C4-2B (cell line): ENCODE results near the gene ANKS4B.

Source experiments
- H3K27ac ChIP-seq: fragments of 450-650 bp; 2 replicates; pipeline ENCODE4 v1.5.1; 2017
- ZFX ChIP-seq: fragments of 450-650 bp; IDR thresholded peaks from 2 replicates; pipeline ENCODE4 v1.6.1; 2017
- TF ChIP-seq, protein P1 (sequence below): fragments of 450-650 bp; conservative IDR thresholded peaks from 2 replicates; pipeline ENCODE4 v1.5.1; 2017; ENCODE audit warnings: mild to moderate bottlenecking

The ANKS4B gene, protein sequence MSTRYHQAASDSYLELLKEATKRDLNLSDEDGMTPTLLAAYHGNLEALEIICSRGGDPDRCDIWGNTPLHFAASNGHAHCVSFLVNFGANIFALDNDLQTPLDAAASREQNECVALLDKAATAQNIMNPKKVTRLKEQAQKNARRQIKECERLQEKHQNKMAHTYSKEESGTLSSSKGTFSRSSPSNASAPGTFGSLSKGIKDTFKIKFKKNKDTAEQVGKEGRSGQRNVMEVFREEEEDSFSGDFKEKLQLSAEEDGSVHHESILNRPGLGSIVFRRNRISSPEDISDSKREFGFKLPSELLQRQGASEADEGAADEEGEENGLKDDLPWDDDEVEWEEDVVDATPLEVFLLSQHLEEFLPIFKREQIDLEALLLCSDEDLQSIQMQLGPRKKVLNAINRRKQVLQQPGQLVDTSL

DNA sequence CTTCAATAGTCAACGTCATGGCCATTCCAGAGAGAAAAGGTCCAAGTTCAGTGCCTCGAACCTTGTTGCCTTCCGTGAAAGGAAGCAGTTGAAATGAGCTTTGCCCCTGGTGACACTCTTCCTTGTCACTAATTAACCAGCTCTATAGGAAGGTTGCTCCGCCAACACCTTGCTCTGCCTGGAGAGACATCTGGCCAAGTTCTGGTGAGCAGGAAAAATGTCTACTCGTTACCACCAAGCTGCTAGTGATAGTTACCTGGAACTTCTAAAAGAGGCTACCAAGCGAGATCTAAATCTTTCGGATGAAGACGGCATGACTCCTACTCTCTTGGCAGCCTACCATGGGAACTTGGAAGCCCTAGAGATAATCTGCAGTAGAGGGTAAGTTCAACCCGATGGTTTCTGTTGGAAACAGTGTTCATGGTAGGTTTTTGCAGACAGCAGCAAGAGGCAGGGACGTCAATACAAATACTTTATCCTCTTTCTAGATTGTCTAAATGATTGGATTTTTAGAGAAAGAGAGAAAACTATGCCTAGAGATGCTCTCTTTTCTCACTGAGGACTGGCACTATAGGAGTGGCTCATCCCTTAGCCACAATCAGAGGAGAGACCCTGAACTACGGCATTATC, at the start of gene ANKS4B:
ANKS4B (plus strand) TSS at position 179 of the 630 bp plus-strand sequence; CDS start at position 218, 39 bp downstream.
- no peak within 1 kb of the TSS for H3K27ac ChIP-seq
- no peak for TF ChIP-seq ZFX
- TF ChIP-seq, protein P1, sequence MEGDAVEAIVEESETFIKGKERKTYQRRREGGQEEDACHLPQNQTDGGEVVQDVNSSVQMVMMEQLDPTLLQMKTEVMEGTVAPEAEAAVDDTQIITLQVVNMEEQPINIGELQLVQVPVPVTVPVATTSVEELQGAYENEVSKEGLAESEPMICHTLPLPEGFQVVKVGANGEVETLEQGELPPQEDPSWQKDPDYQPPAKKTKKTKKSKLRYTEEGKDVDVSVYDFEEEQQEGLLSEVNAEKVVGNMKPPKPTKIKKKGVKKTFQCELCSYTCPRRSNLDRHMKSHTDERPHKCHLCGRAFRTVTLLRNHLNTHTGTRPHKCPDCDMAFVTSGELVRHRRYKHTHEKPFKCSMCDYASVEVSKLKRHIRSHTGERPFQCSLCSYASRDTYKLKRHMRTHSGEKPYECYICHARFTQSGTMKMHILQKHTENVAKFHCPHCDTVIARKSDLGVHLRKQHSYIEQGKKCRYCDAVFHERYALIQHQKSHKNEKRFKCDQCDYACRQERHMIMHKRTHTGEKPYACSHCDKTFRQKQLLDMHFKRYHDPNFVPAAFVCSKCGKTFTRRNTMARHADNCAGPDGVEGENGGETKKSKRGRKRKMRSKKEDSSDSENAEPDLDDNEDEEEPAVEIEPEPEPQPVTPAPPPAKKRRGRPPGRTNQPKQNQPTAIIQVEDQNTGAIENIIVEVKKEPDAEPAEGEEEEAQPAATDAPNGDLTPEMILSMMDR = no peak

DNA sequence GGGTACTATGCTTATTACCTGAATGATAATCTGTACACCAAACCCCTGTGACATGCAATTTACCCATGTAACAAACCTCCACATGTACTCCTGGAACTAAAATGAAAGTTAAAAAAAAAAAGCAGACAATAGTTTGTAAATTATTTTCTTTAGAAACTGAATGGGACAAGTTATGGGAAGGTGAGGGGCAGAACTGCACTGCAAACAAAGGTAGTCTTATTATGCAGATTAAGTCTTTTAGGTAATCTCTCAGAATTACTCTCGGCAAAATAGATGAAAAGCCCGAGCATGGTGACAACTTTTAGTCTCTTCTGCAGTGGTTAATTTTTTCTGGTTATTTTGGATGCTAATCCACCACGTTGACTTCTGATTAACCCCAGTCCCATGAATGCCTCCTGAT, 49.5 kb upstream of the ANKS4B start:
- no peak overlapping the region for H3K27ac ChIP-seq

DNA sequence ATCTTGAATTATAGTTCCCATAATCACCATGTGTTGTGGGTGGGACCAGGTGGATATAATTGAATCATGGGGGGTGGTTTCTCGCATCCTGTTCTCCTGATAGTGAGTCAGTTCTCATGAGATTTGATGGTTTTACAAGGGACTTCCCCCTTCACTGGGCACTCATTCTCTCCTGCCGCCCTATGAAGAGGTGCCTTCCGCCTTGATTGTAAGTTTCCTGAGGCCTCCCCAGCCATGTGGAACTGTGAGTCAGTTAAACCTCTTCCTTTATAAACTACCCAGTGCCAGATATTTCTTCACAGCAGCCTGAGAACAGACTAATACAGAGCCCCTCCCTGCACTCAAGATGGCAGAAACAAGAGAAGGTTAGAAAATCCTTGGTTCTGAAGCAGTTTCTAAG, 48.7 kb upstream of the ANKS4B start:
- no peak overlapping the region for H3K27ac ChIP-seq
- TF ChIP-seq, protein P1 = no peak
- no peak for TF ChIP-seq ZFX

More for the DNA sequence above, 49.5 kb upstream of the ANKS4B start:
- no peak for TF ChIP-seq ZFX
- TF ChIP-seq, protein P1 = no peak

DNA sequence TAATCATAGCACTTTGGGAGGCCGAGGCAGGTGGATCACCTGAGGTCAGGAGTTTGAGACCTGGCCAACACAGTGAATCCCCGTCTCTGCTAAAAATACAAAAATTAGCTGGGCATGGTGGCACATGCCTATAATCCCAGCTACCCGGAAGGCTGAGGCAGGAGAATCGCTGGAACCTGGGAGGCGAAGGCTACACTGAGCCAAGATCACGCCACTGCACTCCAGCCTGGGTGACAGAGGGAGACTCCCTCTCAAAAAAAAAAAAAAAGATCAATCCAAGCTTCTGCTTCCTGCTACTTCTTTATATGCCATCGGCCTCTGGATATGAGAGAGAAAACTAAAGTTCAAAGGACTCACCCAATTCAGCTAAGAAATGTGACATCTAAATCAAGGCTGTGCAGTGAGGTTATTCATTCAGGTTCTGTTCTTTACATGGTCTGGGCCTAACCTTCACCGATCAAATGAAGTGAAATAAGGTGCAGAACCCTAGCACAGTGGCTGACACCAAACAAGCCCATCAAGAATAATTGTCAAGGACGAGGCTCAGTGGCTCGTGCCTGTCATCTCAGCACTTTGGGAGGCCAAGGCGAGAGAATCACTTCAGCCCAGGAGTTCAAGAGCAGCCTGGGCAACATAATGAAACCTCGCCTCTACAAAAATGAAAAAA, 47.7 kb upstream of the ANKS4B start:
- no peak overlapping the region for H3K27ac ChIP-seq
- no peak for TF ChIP-seq ZFX
- TF ChIP-seq, protein P1 = no peak

DNA sequence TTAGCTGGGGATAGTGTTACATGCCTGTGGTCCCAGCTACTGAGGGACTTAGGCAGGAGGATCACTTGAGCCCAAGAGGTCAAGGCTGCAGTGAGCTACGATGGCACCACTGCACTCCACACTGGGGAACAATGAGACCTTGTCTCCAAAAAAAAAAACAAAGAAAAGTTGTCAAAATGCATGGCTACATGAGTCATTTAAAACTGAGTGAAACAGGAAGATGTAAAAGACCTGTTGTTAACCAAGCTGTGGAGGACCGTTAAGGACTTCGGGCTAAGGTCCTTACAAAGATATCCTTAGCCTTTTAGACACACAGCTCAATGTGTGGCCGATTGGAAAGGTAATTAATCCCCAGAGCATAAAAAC, 47.2 kb upstream of the ANKS4B start:
- H3K27ac ChIP-seq = no peak overlapping the region
- TF ChIP-seq ZFX = no peak
- TF ChIP-seq, protein P1 = no peak

DNA sequence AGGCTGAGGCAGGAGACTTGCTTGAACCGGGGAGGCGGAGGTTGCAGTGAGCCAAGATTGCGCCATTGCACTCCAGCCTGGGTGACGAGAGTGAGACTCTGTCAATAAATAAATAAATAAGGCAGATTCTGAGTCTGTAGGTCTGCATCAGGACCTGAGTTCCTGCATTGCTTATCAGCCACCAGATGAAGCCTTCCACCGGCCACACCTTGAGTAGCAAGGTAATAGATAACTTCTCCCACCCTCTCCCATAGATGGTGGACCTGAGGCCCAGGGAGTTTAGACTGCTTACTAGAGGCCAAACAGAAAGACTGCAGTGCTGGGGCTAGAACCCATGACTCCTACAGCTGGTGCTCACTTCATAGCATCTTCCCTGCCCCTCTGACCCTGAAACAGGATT, 44.2 kb upstream of the ANKS4B start:
- TF ChIP-seq ZFX = no peak
- TF ChIP-seq, protein P1 = no peak
- no peak overlapping the region for H3K27ac ChIP-seq

DNA sequence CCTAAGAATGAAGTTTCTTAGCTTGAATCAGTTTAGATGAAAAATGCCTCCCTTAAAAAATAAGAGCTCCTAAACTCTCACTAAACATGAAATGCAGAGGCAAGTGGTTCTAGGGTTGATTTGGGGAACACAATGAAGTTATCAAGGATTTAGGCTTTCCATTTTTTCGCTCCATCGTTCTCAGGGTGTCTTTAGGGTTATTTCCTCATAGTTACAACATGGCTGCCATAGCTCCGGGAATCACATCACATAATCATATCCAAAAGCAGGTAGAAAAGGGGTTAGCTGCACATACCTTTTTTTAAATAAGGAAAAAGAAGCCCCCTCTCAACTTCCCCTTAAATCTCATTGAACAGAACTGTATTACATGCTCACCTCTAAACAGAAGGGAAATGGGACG, 43.5 kb upstream of the ANKS4B start:
- TF ChIP-seq ZFX = no peak
- TF ChIP-seq, protein P1 = no peak
- no peak overlapping the region for H3K27ac ChIP-seq
